K562 (cell line): ENCODE data around the gene CRYZ. TPM values are rescaled to one million over a fixed set of nuclear protein-coding genes. Genes with fewer than 3 reads are reported as not detected.

ENCODE experiments used
- ATAC-seq: fragments of 200-7000 bp; cut with Tn5 transposase; 3 replicates; pipeline ENCODE4 v1.9.1; 2020; ENCODE audit warnings: moderate library complexity
- BruUV-seq: library from RNA; stranded (reverse); fragments of 400-500 nt; replicated peaks from 2 replicates; lab custom pipeline; 2021; lab: Mats Ljungman, UMichigan
- CTCF ChIA-PET: fragments of 300-600 bp; formaldehyde crosslinking; extraction: SDS; loops from one replicate; lab custom pipeline; 2021; ENCODE audit warnings: low intra/inter-chr PET ratio; lab: Yijun Ruan, JAX
- POLR2A ChIA-PET: fragments of 300-600, 350-650 bp; sonication (Branson Sonifier 250); formaldehyde crosslinking; extraction: SDS; loops from one replicate; lab custom pipeline; 2021; ENCODE audit warnings: antibody characterized with exemption, inconsistent platforms; lab: Yijun Ruan, JAX
- DNase-seq, 4 experiments: peaks; one replicate each; pipeline versions ENCODE4 v3.0.0 to v3.0.0-alpha.2; 2011 to 2018; ENCODE audit warnings: low spot score in 3 of 4, mixed read lengths in 3 of 4; ENCODE audit errors: extremely low read depth in 1 of 4
- FAIRE-seq: peaks from 2 replicates; lab custom pipeline; 2011; peaks lifted over from hg19 to GRCh38; lab: Jason Lieb, UNC
- H2AFZ ChIP-seq: 2 replicates; pipeline ENCODE4 v1.6.0; 2011; ENCODE audit warnings: low read depth, low read length, control low read depth, inconsistent platforms
- H3K27ac ChIP-seq: fragments of 200-600 bp; 3 replicates; pipeline ENCODE4 v1.8.0; 2011; ENCODE audit warnings: low read depth, mild to moderate bottlenecking, control low read depth, inconsistent platforms, low read length, moderate library complexity, mixed read lengths; ENCODE audit errors: extremely low read depth
- H3K27me3 ChIP-seq, 2 experiments: fragments of 300-600 bp in 1 of 2; 2 replicates in 1 of 2; 3 replicates in 1 of 2; pipeline versions ENCODE4 v1.6.0 to v1.8.0; 2011; ENCODE audit warnings: inconsistent platforms in 2 of 2, low read length in 2 of 2, mild to moderate bottlenecking in 1 of 2, mixed read lengths in 1 of 2, moderate library complexity in 1 of 2; ENCODE audit not compliant: control insufficient read depth in 2 of 2, insufficient read depth in 2 of 2
- H3K36me3 ChIP-seq: fragments of 300-600 bp; 3 replicates; pipeline ENCODE4 v1.8.0; 2011; ENCODE audit warnings: mild to moderate bottlenecking, low read length, inconsistent platforms; ENCODE audit not compliant: control insufficient read depth, insufficient read depth
- H3K4me1 ChIP-seq, 2 experiments: fragments of 200-600 bp in 1 of 2; replicated peaks in 1 of 2; 2 replicates in 1 of 2; 3 replicates in 1 of 2; pipeline versions ENCODE4 v1.5.1 to v1.8.0; 2011; ENCODE audit warnings: inconsistent platforms in 2 of 2, low read length in 2 of 2, mild to moderate bottlenecking in 1 of 2, mixed read lengths in 1 of 2, moderate library complexity in 1 of 2; ENCODE audit not compliant: control insufficient read depth in 2 of 2, insufficient read depth in 2 of 2
- H3K4me2 ChIP-seq: 2 replicates; pipeline ENCODE4 v1.6.1; 2011; ENCODE audit warnings: low read length, control low read depth, inconsistent platforms, mixed read lengths; ENCODE audit not compliant: insufficient read depth
- H3K4me3 ChIP-seq: fragments of 200-600 bp; sonication (generic), shearing (Covaris generic); 2 replicates; pipeline ENCODE4 v1.5.1; 2016; ENCODE audit warnings: control low read depth, inconsistent platforms
- H3K79me2 ChIP-seq: fragments of 200-600 bp; 3 replicates; pipeline ENCODE4 v1.8.0; 2011; ENCODE audit warnings: low read length, inconsistent platforms; ENCODE audit not compliant: control insufficient read depth, insufficient read depth
- H3K9ac ChIP-seq, 2 experiments: 2 replicates each; pipeline versions ENCODE4 v1.6.0 to v1.6.1; 2011; ENCODE audit warnings: low read depth in 2 of 2, low read length in 2 of 2, control low read depth in 1 of 2, inconsistent platforms in 1 of 2, mild to moderate bottlenecking in 1 of 2, mixed read lengths in 1 of 2; ENCODE audit not compliant: insufficient read depth in 1 of 2
- H3K9me1 ChIP-seq: one replicate; pipeline ENCODE4 v1.6.0; 2011; ENCODE audit warnings: inconsistent platforms, mild to moderate bottlenecking, low read length, moderate library complexity; ENCODE audit not compliant: control insufficient read depth, insufficient read depth
- H3K9me3 ChIP-seq: replicated peaks from 2 replicates; pipeline ENCODE4 v1.5.1; 2011; ENCODE audit warnings: low read depth, low read length, inconsistent platforms; ENCODE audit not compliant: control insufficient read depth, insufficient read depth
- H4K20me1 ChIP-seq: replicated peaks from 2 replicates; pipeline ENCODE4 v1.6.1; 2011; ENCODE audit warnings: low read length, inconsistent platforms, mixed read lengths; ENCODE audit not compliant: control insufficient read depth, insufficient read depth
- C11orf30 ChIP-seq: fragments of 450-650 bp; IDR thresholded peaks from 2 replicates; pipeline ENCODE4 v1.6.1; 2016; ENCODE audit warnings: low read depth, mild to moderate bottlenecking
- CREB1 ChIP-seq, 2 experiments: sonication (generic) in 1 of 2; formaldehyde crosslinking in 1 of 2; IDR thresholded peaks; 2 replicates each; pipeline versions ENCODE4 v1.6.1 to v1.8.0; 2012 to 2022; ENCODE audit warnings: inconsistent platforms in 1 of 2, mild to moderate bottlenecking in 1 of 2, missing genetic modification reagents in 1 of 2, moderate library complexity in 1 of 2
- MBD2 ChIP-seq: sonication (generic); IDR thresholded peaks from 2 replicates; pipeline ENCODE4 v1.6.1; 2016; ENCODE audit warnings: low read depth, borderline replicate concordance
- MTA2 ChIP-seq: fragments of 450-650 bp; IDR thresholded peaks from 2 replicates; pipeline ENCODE4 v1.6.1; 2016; ENCODE audit warnings: low read depth
- PHB ChIP-seq: fragments of 250-450 bp; sonication (Bioruptor Pico); IDR thresholded peaks from 2 replicates; pipeline ENCODE4 v1.5.0; 2021
- TEAD4 ChIP-seq, 2 experiments: sonication (generic) in 1 of 2; formaldehyde crosslinking in 1 of 2; IDR thresholded peaks; 2 replicates each; pipeline versions ENCODE4 v1.6.1 to v1.8.0; 2012 to 2022; ENCODE audit warnings: borderline replicate concordance in 1 of 2, inconsistent platforms in 1 of 2, low read length in 1 of 2, mild to moderate bottlenecking in 1 of 2, missing genetic modification reagents in 1 of 2
- THRAP3 ChIP-seq: fragments of 450-650 bp; IDR thresholded peaks from 2 replicates; pipeline ENCODE4 v1.6.1; 2016; ENCODE audit warnings: mild to moderate bottlenecking, inconsistent platforms, borderline replicate concordance
- ZEB2 ChIP-seq: fragments of 450-650 bp; IDR thresholded peaks from 2 replicates; pipeline ENCODE4 v1.6.1; 2016
- ZFX ChIP-seq: sonication (generic); formaldehyde crosslinking; IDR thresholded peaks from 2 replicates; pipeline ENCODE4 v1.8.0; 2022; ENCODE audit warnings: mild to moderate bottlenecking, missing genetic modification reagents, moderate library complexity
- ZNF395 ChIP-seq: fragments of 200-800 bp; sonication (Bioruptor generic); IDR thresholded peaks from 2 replicates; pipeline ENCODE4 v1.6.1; 2017; ENCODE audit warnings: missing genetic modification characterization, missing compliant biosample characterization
- ZNF408 ChIP-seq: fragments of 250-450 bp; sonication (Bioruptor Pico); IDR thresholded peaks from 2 replicates; pipeline ENCODE4 v1.4.0; 2020; ENCODE audit warnings: low read depth, mild to moderate bottlenecking, moderate library complexity
- WGBS: fragments of 100-300 bp; shearing (Covaris generic); methylation state at CpG from one replicate; pipeline ENCODE4 v1.1.6; 2016; ENCODE audit warnings: low coverage, mixed read lengths; ENCODE audit not compliant: insufficient coverage; ENCODE audit errors: missing lambda C conversion rate; 5-methylcytosine and 5-hydroxymethylcytosine counted together
- in situ Hi-C: fragments of 300-500 bp; cut with MboI; formaldehyde crosslinking; loops from 4 replicates; pipeline ENCODE4 v1.15.0; 2018; ENCODE audit warnings: inconsistent platforms, mixed read lengths
- intact Hi-C: fragments of 100-400 bp; cut with micrococcal nuclease; formaldehyde crosslinking; loops from 2 replicates; pipeline ENCODE4 v1.14.2; 2022
- polyA plus RNA-seq, 8 experiments: library from polyadenylated mRNA; depleted of rRNA in 4 of 8; stranded (reverse) in 5 of 8; unstranded in 3 of 8; fragments of >200 nt; fragmentation: Nextera tagmentation in 2 of 8; fragmentation: Illumina TruSeq in 1 of 8; extraction: Ambion mirVana in 2 of 8; extraction: Trizol in 1 of 8; gene quantifications; 2 replicates each; pipeline versions ENCODE4 v1.2.1 to v1.2.3, GENCODE V29; 2011 to 2014; ENCODE audit warnings: inconsistent platforms in 1 of 8, missing spikeins in 1 of 8
- total RNA-seq, 7 experiments: library from RNA; depleted of rRNA in 6 of 7; stranded (reverse); fragments of >200 nt in 6 of 7; fragmentation: Illumina TruSeq in 2 of 7; extraction: Trizol in 2 of 7; gene quantifications; 2 replicates each; pipeline versions ENCODE4 v1.2.1 to v1.2.3, GENCODE V29; 2011 to 2021; ENCODE audit warnings: low replicate concordance in 1 of 7
- TF ChIP-seq, protein P1 (sequence below): fragments of 450-650 bp; IDR thresholded peaks from 2 replicates; pipeline ENCODE4 v1.7.1; 2018; ENCODE audit warnings: mild to moderate bottlenecking, low read depth; ENCODE audit not compliant: partially characterized antibody
- TF ChIP-seq, protein P2 (sequence below): fragments of 250-450 bp; sonication (Bioruptor Pico); IDR thresholded peaks from 2 replicates; pipeline ENCODE4 v1.5.0; 2021

CRYZ gene
- total and polyA plus RNA-seq, 9 of the 15 experiments (the other 6 are each of a cell fraction or from before 2014, with no cell fraction given): 51.7 to 179 (median 81.4) TPM

GRCh38 chr1:74729741-74730478 is 2.9 kb downstream of the CRYZ start (continued):
- TF ChIP-seq MTA2: peak; percentile 41; the same call in 1 of the 2 replicates
- peak; percentile 57 for TF ChIP-seq ZEB2
- no peak for TF ChIP-seq CREB1 (IDR thresholded peaks at IDR 0.05)
- no peak for TF ChIP-seq CREB1 (CRISPR knock-in tag; IDR thresholded peaks at IDR 0.05)
- TF ChIP-seq, protein P1, sequence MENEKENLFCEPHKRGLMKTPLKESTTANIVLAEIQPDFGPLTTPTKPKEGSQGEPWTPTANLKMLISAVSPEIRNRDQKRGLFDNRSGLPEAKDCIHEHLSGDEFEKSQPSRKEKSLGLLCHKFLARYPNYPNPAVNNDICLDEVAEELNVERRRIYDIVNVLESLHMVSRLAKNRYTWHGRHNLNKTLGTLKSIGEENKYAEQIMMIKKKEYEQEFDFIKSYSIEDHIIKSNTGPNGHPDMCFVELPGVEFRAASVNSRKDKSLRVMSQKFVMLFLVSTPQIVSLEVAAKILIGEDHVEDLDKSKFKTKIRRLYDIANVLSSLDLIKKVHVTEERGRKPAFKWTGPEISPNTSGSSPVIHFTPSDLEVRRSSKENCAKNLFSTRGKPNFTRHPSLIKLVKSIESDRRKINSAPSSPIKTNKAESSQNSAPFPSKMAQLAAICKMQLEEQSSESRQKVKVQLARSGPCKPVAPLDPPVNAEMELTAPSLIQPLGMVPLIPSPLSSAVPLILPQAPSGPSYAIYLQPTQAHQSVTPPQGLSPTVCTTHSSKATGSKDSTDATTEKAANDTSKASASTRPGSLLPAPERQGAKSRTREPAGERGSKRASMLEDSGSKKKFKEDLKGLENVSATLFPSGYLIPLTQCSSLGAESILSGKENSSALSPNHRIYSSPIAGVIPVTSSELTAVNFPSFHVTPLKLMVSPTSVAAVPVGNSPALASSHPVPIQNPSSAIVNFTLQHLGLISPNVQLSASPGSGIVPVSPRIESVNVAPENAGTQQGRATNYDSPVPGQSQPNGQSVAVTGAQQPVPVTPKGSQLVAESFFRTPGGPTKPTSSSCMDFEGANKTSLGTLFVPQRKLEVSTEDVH: no peak
- no peak for TF ChIP-seq ZNF408
- TF ChIP-seq TEAD4 (IDR thresholded peaks at IDR 0.05; ENCODE audit: low read length): peak; percentile 54; the same call in 1 of the 2 replicates
- TF ChIP-seq TEAD4 (CRISPR knock-in tag; IDR thresholded peaks at IDR 0.05; ENCODE audit: borderline replicate concordance): no peak

DNA sequence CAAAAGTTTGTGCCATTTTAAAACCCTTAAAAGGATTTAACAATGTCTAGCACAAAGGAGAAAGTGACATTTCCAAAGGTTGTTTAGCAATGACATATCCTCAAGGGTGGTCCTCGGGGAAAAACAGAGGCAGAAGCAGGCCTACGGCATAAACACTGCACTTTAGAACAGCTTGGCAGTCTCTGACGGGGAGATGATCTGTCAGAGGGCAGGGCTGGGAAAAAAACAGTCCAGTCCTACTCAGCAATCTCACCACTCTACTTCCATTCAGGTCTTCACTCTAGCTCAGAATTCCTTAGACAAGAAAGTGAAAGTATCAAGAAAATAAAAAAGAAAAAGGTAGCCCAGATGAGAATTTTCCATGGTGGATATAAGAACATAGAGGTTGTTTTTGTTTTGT is 4.1 kb downstream of the CRYZ start:
- H3K9me1 ChIP-seq: no peaks in the 10 kb centered on the region
- no peak overlapping the region for H3K4me3 ChIP-seq
- BruUV-seq: no TSS peak
- no peak overlapping the region for H3K9ac ChIP-seq
- peaks cover 32% of the 10 kb centered on the region for H3K79me2 ChIP-seq
- peaks cover 5 to 19% of the 10 kb centered on the region in 2 experiments; a peak in 3 of 5 replicates for H3K4me1 ChIP-seq
- FAIRE-seq (no peak), DNase-seq (no peak), ATAC-seq (no peak)
- H3K4me2 ChIP-seq: no peak overlapping the region
- intact Hi-C loops: no loop called here
- peaks cover 4% of the 10 kb centered on the region for H3K9me3 ChIP-seq
- no peaks in the 10 kb centered on the region for H4K20me1 ChIP-seq
- ChIA-PET CTCF (no interaction called here), POLR2A (interaction anchor here (0.6 kb wide), 1 partner anchor 217 kb away, joined by 3 read pairs; no protein-coding TSS in a partner anchor)
- peaks cover 13% of the 10 kb centered on the region; the same call in 2 of the 3 replicates for H3K36me3 ChIP-seq
- no peak overlapping the region for H3K27ac ChIP-seq
- in situ Hi-C loops: no loop called here
- H2AFZ ChIP-seq: no peak overlapping the region
- 81% methylated on average over 3 of the region's 3 CpGs for WGBS
- H3K27me3 ChIP-seq: no peaks in the 10 kb centered on the region
- TF ChIP-seq PHB: no peak
- TF ChIP-seq, protein P2, sequence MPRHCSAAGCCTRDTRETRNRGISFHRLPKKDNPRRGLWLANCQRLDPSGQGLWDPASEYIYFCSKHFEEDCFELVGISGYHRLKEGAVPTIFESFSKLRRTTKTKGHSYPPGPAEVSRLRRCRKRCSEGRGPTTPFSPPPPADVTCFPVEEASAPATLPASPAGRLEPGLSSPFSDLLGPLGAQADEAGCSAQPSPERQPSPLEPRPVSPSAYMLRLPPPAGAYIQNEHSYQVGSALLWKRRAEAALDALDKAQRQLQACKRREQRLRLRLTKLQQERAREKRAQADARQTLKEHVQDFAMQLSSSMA (CRISPR knock-in tag): no peak
- no peak for TF ChIP-seq ZFX (CRISPR knock-in tag)
- no peak for TF ChIP-seq C11orf30
- no peak for TF ChIP-seq MBD2
- no peak for TF ChIP-seq THRAP3
- no peak for TF ChIP-seq ZNF395 (CRISPR knock-in tag)
